ENCODE measurements around the gene RAB40B.
"Not testable (repeated sequence)": the region's sequence is repeated elsewhere in the genome, so short reads cannot be mapped to it uniquely, and the experiment has no call there.

Gene RAB40B

GRCh38 chr17:82698065-82698973, at the start of gene RAB40B:
TSS of gene RAB40B (minus strand) at chr17:82698698. CDS start at chr17:82698596, 102 bp downstream.
- peak; percentile 84 for DNase-seq (ENCODE audit: low spot score)

GRCh38 chr17:82745524-82745923, 47.0 kb upstream of the RAB40B start:
- DNase-seq (ENCODE audit: low spot score): no peak

- not testable (repeated sequence) for DNase-seq (ENCODE audit: low spot score)
Observed at GRCh38 chr17:82744736-82745135, 46.2 kb upstream of the RAB40B start.

- DNase-seq (ENCODE audit: low spot score): no peak
Observed at GRCh38 chr17:82743344-82744219, 45.1 kb upstream of the RAB40B start.

GRCh38 chr17:82740906-82741759, 42.6 kb upstream of the RAB40B start:
- no peak for DNase-seq (ENCODE audit: low spot score)

- DNase-seq (ENCODE audit: low spot score): peak; percentile 57
Observed at GRCh38 chr17:82737967-82738877, 39.7 kb upstream of the RAB40B start.

GRCh38 chr17:82736511-82737185, 38.1 kb upstream of the RAB40B start:
- DNase-seq (ENCODE audit: low spot score): no peak

GRCh38 chr17:82734987-82735866, 36.7 kb upstream of the RAB40B start, which contains the start of gene FN3K:
TSS of gene FN3K (plus strand) at chr17:82735615. CDS start at chr17:82735637, 22 bp downstream.
- peak; percentile 18 for DNase-seq (ENCODE audit: low spot score)

- DNase-seq (ENCODE audit: low spot score): no peak
Observed at GRCh38 chr17:82732118-82732743, 33.7 kb upstream of the RAB40B start.

GRCh38 chr17:82729479-82730260, 31.2 kb upstream of the RAB40B start:
- DNase-seq (ENCODE audit: low spot score): no peak

- no peak for DNase-seq (ENCODE audit: low spot score)
Observed at GRCh38 chr17:82726427-82726826, 27.9 kb upstream of the RAB40B start.

GRCh38 chr17:82723169-82723807, 24.8 kb upstream of the RAB40B start:
- DNase-seq (ENCODE audit: low spot score): no peak

GRCh38 chr17:82722341-82723013, 24.0 kb upstream of the RAB40B start:
- DNase-seq (ENCODE audit: low spot score): no peak

GRCh38 chr17:82720204-82720603, 21.7 kb upstream of the RAB40B start:
- no peak for DNase-seq (ENCODE audit: low spot score)

- DNase-seq (ENCODE audit: low spot score): no peak
Observed at GRCh38 chr17:82718986-82719685, 20.6 kb upstream of the RAB40B start.

Data from hematopoietic multipotent progenitor cell treated with erythropoietin and hydrocortisone succinate and interleukin-3 and kit ligand, for 17 days (in vitro differentiated cells).